HepG2 (cell line): ENCODE results near the gene MKNK1. TPM values are rescaled to one million over a fixed set of nuclear protein-coding genes. Genes with fewer than 3 reads are reported as not detected.

Source experiments
- ATAC-seq: fragments of 200-7000 bp; cut with Tn5 transposase; 3 replicates; pipeline ENCODE4 v1.9.1; 2020; ENCODE audit warnings: mild to moderate bottlenecking, moderate library complexity
- BruUV-seq: library from RNA; stranded (reverse); fragments of 400-500 nt; replicated peaks from 2 replicates; lab custom pipeline; 2021; lab: Mats Ljungman, UMichigan
- CTCF ChIA-PET: fragments of 300-600 bp; formaldehyde crosslinking; extraction: SDS; loops from one replicate; lab custom pipeline; 2021; ENCODE audit warnings: low total read pairs, inconsistent platforms, low intra/inter-chr PET ratio; lab: Yijun Ruan, JAX
- POLR2A ChIA-PET: fragments of 350-600 bp; sonication (Branson Sonifier 250); formaldehyde crosslinking; loops from one replicate; lab custom pipeline; 2020; ENCODE audit warnings: antibody characterized with exemption, inconsistent platforms; lab: Yijun Ruan, JAX
- DNase-seq: peaks from one replicate; pipeline ENCODE4 v3.0.0-alpha.2; 2015; ENCODE audit warnings: low spot score
- FAIRE-seq: peaks from 3 replicates; lab custom pipeline; 2011; peaks lifted over from hg19 to GRCh38; lab: Jason Lieb, UNC
- H2AFZ ChIP-seq: one replicate; pipeline ENCODE4 v1.6.1; 2011; ENCODE audit warnings: low read length, inconsistent platforms
- H3K27ac ChIP-seq: fragments of 300-600 bp; 3 replicates; pipeline ENCODE4 v1.8.0; 2011; ENCODE audit warnings: mixed run types, mild to moderate bottlenecking, mixed read lengths, low read length, inconsistent platforms; ENCODE audit not compliant: insufficient read depth; ENCODE audit errors: extremely low read length
- H3K27me3 ChIP-seq, 2 experiments: fragments of 200-600 bp in 1 of 2; 2 replicates in 1 of 2; 3 replicates in 1 of 2; pipeline versions ENCODE4 v1.6.0 to v1.8.0; 2011; ENCODE audit warnings: low read length in 2 of 2, mild to moderate bottlenecking in 2 of 2, moderate library complexity in 2 of 2, inconsistent platforms in 1 of 2; ENCODE audit not compliant: insufficient read depth in 2 of 2, control insufficient read depth in 1 of 2
- H3K36me3 ChIP-seq, 2 experiments: fragments of 200-600 bp in 1 of 2; replicated peaks in 1 of 2; 2 replicates in 1 of 2; 3 replicates in 1 of 2; pipeline versions ENCODE4 v1.5.1 to v1.8.0; 2011; ENCODE audit warnings: low read length in 2 of 2, inconsistent platforms in 1 of 2; ENCODE audit not compliant: insufficient read depth in 2 of 2, control insufficient read depth in 1 of 2
- H3K4me1 ChIP-seq: 2 replicates; pipeline ENCODE4 v1.5.1; 2012; ENCODE audit warnings: low read length, inconsistent platforms; ENCODE audit not compliant: insufficient read depth
- H3K4me2 ChIP-seq: 2 replicates; pipeline ENCODE4 v1.6.0; 2011; ENCODE audit warnings: low read depth, low read length, inconsistent platforms
- H3K4me3 ChIP-seq, 3 experiments: fragments of 200-600 bp in 1 of 3; sonication (generic), shearing (Covaris generic) in 1 of 3; replicated peaks in 1 of 3; 2 replicates each; pipeline ENCODE4 v1.5.1; 2011 to 2016; ENCODE audit warnings: low read length in 3 of 3, inconsistent platforms in 2 of 3, low read depth in 2 of 3, mild to moderate bottlenecking in 2 of 3, control low read depth in 1 of 3, mixed read lengths in 1 of 3; ENCODE audit not compliant: insufficient read depth in 1 of 3
- H3K79me2 ChIP-seq: one replicate; pipeline ENCODE4 v1.6.1; 2011; ENCODE audit warnings: low read length, inconsistent platforms; ENCODE audit not compliant: insufficient read depth
- H3K9ac ChIP-seq: 2 replicates; pipeline ENCODE4 v1.6.0; 2011; ENCODE audit warnings: mild to moderate bottlenecking, low read depth, low read length, inconsistent platforms; ENCODE audit not compliant: insufficient read depth
- H3K9me3 ChIP-seq: 2 replicates; pipeline ENCODE4 v1.5.1; 2012; ENCODE audit warnings: mild to moderate bottlenecking, low read length
- H4K20me1 ChIP-seq: 2 replicates; pipeline ENCODE4 v1.6.0; 2011; ENCODE audit warnings: inconsistent platforms, mild to moderate bottlenecking, low read length, moderate library complexity; ENCODE audit not compliant: insufficient read depth
- JUNB ChIP-seq: sonication (generic); formaldehyde crosslinking; IDR thresholded peaks from 2 replicates; pipeline ENCODE4 v1.8.0; 2022; ENCODE audit warnings: missing genetic modification reagents, mild to moderate bottlenecking, borderline replicate concordance
- PPARG ChIP-seq: conservative IDR thresholded peaks from 2 replicates; pipeline ENCODE4 v1.6.1; 2016; ENCODE audit warnings: missing biosample characterization, missing genetic modification reagents
- ZNF446 ChIP-seq: sonication (generic); formaldehyde crosslinking; IDR thresholded peaks from 2 replicates; pipeline ENCODE4 v1.5.0; 2020; ENCODE audit warnings: mild to moderate bottlenecking, missing genetic modification reagents
- ZNF709 ChIP-seq: sonication (generic); formaldehyde crosslinking; IDR thresholded peaks from 2 replicates; pipeline ENCODE4 v1.5.0; 2020; ENCODE audit warnings: mild to moderate bottlenecking, missing genetic modification reagents
- WGBS: methylation state at CpG from one replicate; pipeline ENCODE4 v1.1.6; 2017; ENCODE audit warnings: low lambda C conversion rate; 5-methylcytosine and 5-hydroxymethylcytosine counted together
- in situ Hi-C: cut with HindIII; loops from 2 replicates; pipeline ENCODE4 v1.10.0; 2017; ENCODE audit warnings: low pct_unique_long_range_greater_than_20kb; ENCODE audit not compliant: extremely low pct_ligation_motif_present
- intact Hi-C: fragments of 100-400 bp; cut with micrococcal nuclease; formaldehyde crosslinking; loops from one replicate; pipeline ENCODE4 v1.10.0; 2022; ENCODE audit not compliant: unreplicated experiment
- polyA plus RNA-seq, 8 experiments: library from polyadenylated mRNA; depleted of rRNA in 3 of 8; stranded (reverse) in 7 of 8; unstranded in 1 of 8; fragments of >200 nt; fragmentation: Illumina TruSeq in 4 of 8; extraction: Trizol in 4 of 8; gene quantifications; 2 replicates each; pipeline versions ENCODE4 v1.2.1 to v1.2.3, GENCODE V29; 2011 to 2016; ENCODE audit warnings: low read depth in 4 of 8, missing spikeins in 1 of 8, mixed read lengths in 1 of 8; ENCODE audit not compliant: insufficient read depth in 1 of 8
- total RNA-seq, 5 experiments: library from RNA; depleted of rRNA; stranded (reverse); fragments of >200 nt; fragmentation: Illumina TruSeq; extraction: Trizol; gene quantifications; 2 replicates each; pipeline ENCODE4 v1.2.3, GENCODE V29; 2016; ENCODE audit warnings: low read depth in 1 of 5
- TF ChIP-seq, protein P1 (sequence below): sonication (generic); formaldehyde crosslinking; IDR thresholded peaks from 2 replicates; pipeline ENCODE4 v1.4.0; 2020; ENCODE audit warnings: missing genetic modification reagents
- TF ChIP-seq, protein P2 (sequence below): sonication (generic); formaldehyde crosslinking; IDR thresholded peaks from 2 replicates; pipeline ENCODE4 v1.5.0; 2020; ENCODE audit warnings: missing genetic modification reagents, mild to moderate bottlenecking, borderline replicate concordance
- TF ChIP-seq, protein P3 (sequence below): sonication (generic); formaldehyde crosslinking; IDR thresholded peaks from 2 replicates; pipeline ENCODE4 v1.4.0; 2020; ENCODE audit warnings: mild to moderate bottlenecking, missing genetic modification reagents

MKNK1 gene
- total and polyA plus RNA-seq, 2 of the 13 experiments (the other 11 are each of a cell fraction or from before 2014, with no cell fraction given) = 18.5 to 24.1 TPM

DNA sequence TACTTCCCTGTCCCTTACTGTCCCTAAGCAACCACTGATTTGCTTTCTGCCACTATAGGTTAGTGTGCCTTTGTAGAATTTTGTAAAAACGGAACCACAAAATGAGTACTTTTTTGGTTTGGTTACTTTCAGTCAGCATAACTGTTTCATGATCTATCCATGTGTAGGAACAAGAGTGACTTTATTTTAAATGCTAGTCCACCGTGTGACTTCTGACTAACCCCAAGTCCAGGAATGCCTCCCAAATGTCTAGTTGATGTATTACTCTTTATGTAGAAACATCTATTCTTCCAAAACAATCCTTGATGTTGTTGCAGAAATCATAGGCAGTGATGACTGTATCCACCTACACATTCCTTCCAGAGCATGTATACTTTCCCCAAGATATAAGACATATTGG is 42.8 kb upstream of the MKNK1 start:
- POLR2A ChIA-PET = no interaction called here
- in situ Hi-C loops = no loop called here
- CTCF ChIA-PET = no interaction called here

More for the DNA sequence above, 42.8 kb upstream of the MKNK1 start:
- Histone ChIP-seq H3K9me3 (no peaks in the 10 kb centered on the region; the same call in 1 of the 2 replicates), H3K27me3 (no peaks in the 10 kb centered on the region; a peak in 1 of 5 replicates), H3K9ac (no peak overlapping the region), H3K4me1 (peaks cover 13% of the 10 kb centered on the region), H3K4me3 (no peak overlapping the region), H3K36me3 (peaks cover 3 to 28% of the 10 kb centered on the region in 2 experiments), H3K27ac (no peak overlapping the region), H2AFZ (no peak overlapping the region), H3K4me2 (no peak overlapping the region), H3K79me2 (no peaks in the 10 kb centered on the region), H4K20me1 (no peaks in the 10 kb centered on the region)
- intact Hi-C loops = no loop called here
- no peak for DNase-seq
- BruUV-seq = no TSS peak
- ATAC-seq = no peak
- TF ChIP-seq ZNF446 = no peak
- TF ChIP-seq JUNB (CRISPR knock-in tag) = no peak
- no peak for TF ChIP-seq PPARG (CRISPR knock-in tag)
- TF ChIP-seq, protein P1, sequence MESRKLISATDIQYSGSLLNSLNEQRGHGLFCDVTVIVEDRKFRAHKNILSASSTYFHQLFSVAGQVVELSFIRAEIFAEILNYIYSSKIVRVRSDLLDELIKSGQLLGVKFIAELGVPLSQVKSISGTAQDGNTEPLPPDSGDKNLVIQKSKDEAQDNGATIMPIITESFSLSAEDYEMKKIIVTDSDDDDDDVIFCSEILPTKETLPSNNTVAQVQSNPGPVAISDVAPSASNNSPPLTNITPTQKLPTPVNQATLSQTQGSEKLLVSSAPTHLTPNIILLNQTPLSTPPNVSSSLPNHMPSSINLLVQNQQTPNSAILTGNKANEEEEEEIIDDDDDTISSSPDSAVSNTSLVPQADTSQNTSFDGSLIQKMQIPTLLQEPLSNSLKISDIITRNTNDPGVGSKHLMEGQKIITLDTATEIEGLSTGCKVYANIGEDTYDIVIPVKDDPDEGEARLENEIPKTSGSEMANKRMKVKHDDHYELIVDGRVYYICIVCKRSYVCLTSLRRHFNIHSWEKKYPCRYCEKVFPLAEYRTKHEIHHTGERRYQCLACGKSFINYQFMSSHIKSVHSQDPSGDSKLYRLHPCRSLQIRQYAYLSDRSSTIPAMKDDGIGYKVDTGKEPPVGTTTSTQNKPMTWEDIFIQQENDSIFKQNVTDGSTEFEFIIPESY = no peak
- TF ChIP-seq, protein P2, sequence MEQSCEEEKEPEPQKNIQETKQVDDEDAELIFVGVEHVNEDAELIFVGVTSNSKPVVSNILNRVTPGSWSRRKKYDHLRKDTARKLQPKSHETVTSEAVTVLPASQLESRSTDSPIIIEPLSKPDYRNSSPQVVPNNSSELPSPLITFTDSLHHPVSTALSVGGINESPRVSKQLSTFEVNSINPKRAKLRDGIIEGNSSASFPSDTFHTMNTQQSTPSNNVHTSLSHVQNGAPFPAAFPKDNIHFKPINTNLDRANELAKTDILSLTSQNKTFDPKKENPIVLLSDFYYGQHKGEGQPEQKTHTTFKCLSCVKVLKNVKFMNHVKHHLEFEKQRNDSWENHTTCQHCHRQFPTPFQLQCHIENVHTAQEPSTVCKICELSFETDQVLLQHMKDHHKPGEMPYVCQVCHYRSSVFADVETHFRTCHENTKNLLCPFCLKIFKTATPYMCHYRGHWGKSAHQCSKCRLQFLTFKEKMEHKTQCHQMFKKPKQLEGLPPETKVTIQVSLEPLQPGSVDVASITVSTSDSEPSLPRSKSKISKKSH = no peak
- TF ChIP-seq ZNF709 (CRISPR knock-in tag) = no peak
- TF ChIP-seq, protein P3, sequence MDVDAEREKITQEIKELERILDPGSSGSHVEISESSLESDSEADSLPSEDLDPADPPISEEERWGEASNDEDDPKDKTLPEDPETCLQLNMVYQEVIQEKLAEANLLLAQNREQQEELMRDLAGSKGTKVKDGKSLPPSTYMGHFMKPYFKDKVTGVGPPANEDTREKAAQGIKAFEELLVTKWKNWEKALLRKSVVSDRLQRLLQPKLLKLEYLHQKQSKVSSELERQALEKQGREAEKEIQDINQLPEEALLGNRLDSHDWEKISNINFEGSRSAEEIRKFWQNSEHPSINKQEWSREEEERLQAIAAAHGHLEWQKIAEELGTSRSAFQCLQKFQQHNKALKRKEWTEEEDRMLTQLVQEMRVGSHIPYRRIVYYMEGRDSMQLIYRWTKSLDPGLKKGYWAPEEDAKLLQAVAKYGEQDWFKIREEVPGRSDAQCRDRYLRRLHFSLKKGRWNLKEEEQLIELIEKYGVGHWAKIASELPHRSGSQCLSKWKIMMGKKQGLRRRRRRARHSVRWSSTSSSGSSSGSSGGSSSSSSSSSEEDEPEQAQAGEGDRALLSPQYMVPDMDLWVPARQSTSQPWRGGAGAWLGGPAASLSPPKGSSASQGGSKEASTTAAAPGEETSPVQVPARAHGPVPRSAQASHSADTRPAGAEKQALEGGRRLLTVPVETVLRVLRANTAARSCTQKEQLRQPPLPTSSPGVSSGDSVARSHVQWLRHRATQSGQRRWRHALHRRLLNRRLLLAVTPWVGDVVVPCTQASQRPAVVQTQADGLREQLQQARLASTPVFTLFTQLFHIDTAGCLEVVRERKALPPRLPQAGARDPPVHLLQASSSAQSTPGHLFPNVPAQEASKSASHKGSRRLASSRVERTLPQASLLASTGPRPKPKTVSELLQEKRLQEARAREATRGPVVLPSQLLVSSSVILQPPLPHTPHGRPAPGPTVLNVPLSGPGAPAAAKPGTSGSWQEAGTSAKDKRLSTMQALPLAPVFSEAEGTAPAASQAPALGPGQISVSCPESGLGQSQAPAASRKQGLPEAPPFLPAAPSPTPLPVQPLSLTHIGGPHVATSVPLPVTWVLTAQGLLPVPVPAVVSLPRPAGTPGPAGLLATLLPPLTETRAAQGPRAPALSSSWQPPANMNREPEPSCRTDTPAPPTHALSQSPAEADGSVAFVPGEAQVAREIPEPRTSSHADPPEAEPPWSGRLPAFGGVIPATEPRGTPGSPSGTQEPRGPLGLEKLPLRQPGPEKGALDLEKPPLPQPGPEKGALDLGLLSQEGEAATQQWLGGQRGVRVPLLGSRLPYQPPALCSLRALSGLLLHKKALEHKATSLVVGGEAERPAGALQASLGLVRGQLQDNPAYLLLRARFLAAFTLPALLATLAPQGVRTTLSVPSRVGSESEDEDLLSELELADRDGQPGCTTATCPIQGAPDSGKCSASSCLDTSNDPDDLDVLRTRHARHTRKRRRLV (CRISPR knock-in tag) = no peak
- TF ChIP-seq, all 625 proteins: peak for 0
- no peak for FAIRE-seq
- WGBS = 100% methylated on average over 2 of the region's 2 CpGs
